CD14-positive monocyte (primary cell): Measurements from ENCODE around the gene EMD. TPM values are rescaled to one million over a fixed set of nuclear protein-coding genes. Genes with fewer than 3 reads are reported as not detected.

Source experiments
- DNase-seq, 3 donors: peaks; one replicate each; pipeline ENCODE4 v3.0.0-alpha.2; 2011 to 2022
- H2AFZ ChIP-seq: 2 replicates; pipeline ENCODE4 v1.6.0; 2012; ENCODE audit warnings: mild to moderate bottlenecking, low read depth, low read length, inconsistent platforms; ENCODE audit not compliant: insufficient read depth, poor library complexity, severe bottlenecking
- H3K27ac ChIP-seq, 2 donors: 1 replicate in 1 of 2; 2 replicates in 1 of 2; pipeline ENCODE4 v1.5.1; 2012 to 2013; ENCODE audit warnings: low read length in 2 of 2, control low read depth in 1 of 2, inconsistent platforms in 1 of 2, low read depth in 1 of 2, mild to moderate bottlenecking in 1 of 2
- H3K27me3 ChIP-seq, 2 donors: one replicate each; pipeline versions ENCODE4 v1.6.0 to v1.6.1; 2011 to 2013; ENCODE audit warnings: low read length in 2 of 2; ENCODE audit not compliant: control insufficient read depth in 2 of 2, insufficient read depth in 2 of 2
- H3K36me3 ChIP-seq, 2 donors: replicated peaks in 1 of 2; 1 replicate in 1 of 2; 2 replicates in 1 of 2; pipeline versions ENCODE4 v1.5.1 to v1.6.1; 2012 to 2013; ENCODE audit warnings: low read length in 2 of 2, control low read depth in 1 of 2, inconsistent platforms in 1 of 2, mild to moderate bottlenecking in 1 of 2; ENCODE audit not compliant: insufficient read depth in 2 of 2, control insufficient read depth in 1 of 2
- H3K4me1 ChIP-seq, 2 donors: 1 replicate in 1 of 2; 2 replicates in 1 of 2; pipeline versions ENCODE4 v1.5.1 to v1.6.1; 2012 to 2013; ENCODE audit warnings: low read length in 2 of 2, control low read depth in 1 of 2, inconsistent platforms in 1 of 2, mild to moderate bottlenecking in 1 of 2, moderate library complexity in 1 of 2; ENCODE audit not compliant: insufficient read depth in 2 of 2, control insufficient read depth in 1 of 2
- H3K4me2 ChIP-seq: replicated peaks from 2 replicates; pipeline ENCODE3; 2012; ENCODE audit warnings: low read length, moderate library complexity, mild to moderate bottlenecking; ENCODE audit not compliant: poor library complexity, severe bottlenecking; ENCODE audit errors: extremely low read depth
- H3K4me3 ChIP-seq, 3 experiments: fragments of 200-600 bp in 1 of 3; sonication (generic) in 1 of 3; replicated peaks in 1 of 3; 1 replicate in 2 of 3; 2 replicates in 1 of 3; pipeline ENCODE4 v1.5.1; 2011 to 2013; ENCODE audit warnings: low read length in 3 of 3, mild to moderate bottlenecking in 3 of 3, control low read depth in 2 of 3, low read depth in 2 of 3, inconsistent platforms in 1 of 3, moderate library complexity in 1 of 3
- H3K79me2 ChIP-seq: 2 replicates; pipeline ENCODE4 v1.6.0; 2012; ENCODE audit warnings: mild to moderate bottlenecking, control low read depth, inconsistent platforms, low read length, moderate library complexity; ENCODE audit not compliant: insufficient read depth
- H3K9ac ChIP-seq: 2 replicates; pipeline ENCODE4 v1.6.0; 2017; ENCODE audit warnings: low read length, mild to moderate bottlenecking; ENCODE audit not compliant: insufficient read depth, poor library complexity, severe bottlenecking
- H3K9me3 ChIP-seq, 2 donors: replicated peaks in 1 of 2; 1 replicate in 1 of 2; 2 replicates in 1 of 2; pipeline versions ENCODE4 v1.5.1 to v1.6.1; 2012 to 2013; ENCODE audit warnings: low read length in 2 of 2, control low read depth in 1 of 2; ENCODE audit not compliant: control insufficient read depth in 1 of 2, insufficient read depth in 1 of 2
- H4K20me1 ChIP-seq: 2 replicates; pipeline ENCODE4 v1.6.0; 2012; ENCODE audit warnings: mild to moderate bottlenecking, low read length, control low read depth, moderate library complexity; ENCODE audit not compliant: insufficient read depth
- H3K27ac Mint-ChIP-seq, 7 donors: one replicate each; pipeline ENCODE4 v1.8.0; 2020; ENCODE audit warnings: mild to moderate bottlenecking in 7 of 7, mixed read lengths in 7 of 7, moderate library complexity in 6 of 7, inconsistent platforms in 2 of 7
- H3K27me3 Mint-ChIP-seq, 3 donors: one replicate each; pipeline ENCODE4 v1.8.0; 2021 to 2022; ENCODE audit warnings: low read depth in 3 of 3, mild to moderate bottlenecking in 3 of 3, mixed read lengths in 3 of 3, moderate library complexity in 3 of 3, inconsistent platforms in 1 of 3
- H3K36me3 Mint-ChIP-seq, 2 donors: one replicate each; pipeline ENCODE4 v1.8.0; 2020; ENCODE audit warnings: mixed read lengths in 2 of 2, inconsistent platforms in 1 of 2, mild to moderate bottlenecking in 1 of 2
- H3K4me1 Mint-ChIP-seq: one replicate; pipeline ENCODE4 v1.8.0; 2020; ENCODE audit warnings: mild to moderate bottlenecking, mixed read lengths
- H3K4me3 Mint-ChIP-seq, 2 donors: one replicate each; pipeline ENCODE4 v1.8.0; 2020; ENCODE audit warnings: mild to moderate bottlenecking in 2 of 2, mixed read lengths in 2 of 2, moderate library complexity in 1 of 2
- H3K9me3 Mint-ChIP-seq, 7 donors: one replicate each; pipeline ENCODE4 v1.8.0; 2020 to 2022; ENCODE audit warnings: mixed read lengths in 7 of 7, mild to moderate bottlenecking in 6 of 7, moderate library complexity in 6 of 7, inconsistent platforms in 2 of 7
- CTCF ChIP-seq: fragments of 200-600 bp; IDR thresholded peaks from one replicate; pipeline ENCODE4 v1.8.0; 2022; ENCODE audit warnings: antibody characterized with exemption, mild to moderate bottlenecking
- WGBS: methylation state at CpG from one replicate; pipeline ENCODE4 v1.1.5; 2013; ENCODE audit warnings: missing lambda C conversion rate; ENCODE audit not compliant: insufficient coverage; 5-methylcytosine and 5-hydroxymethylcytosine counted together
- intact Hi-C, 2 donors: fragments of 100-400 bp; cut with micrococcal nuclease; formaldehyde crosslinking; loops; one replicate each; pipeline versions ENCODE4 v1.15.0 to v1.15.1; 2023
- polyA plus RNA-seq, 3 donors: library from polyadenylated mRNA; depleted of rRNA in 1 of 3; unstranded in 2 of 3; stranded (reverse) in 1 of 3; fragments of 300-500 nt in 2 of 3; fragments of >200 nt in 1 of 3; fragmentation: Illumina TruSeq in 2 of 3; gene quantifications; 1 replicate in 2 of 3; 2 replicates in 1 of 3; pipeline ENCODE4 v1.2.3, GENCODE V29; 2012 to 2021

Gene EMD
- polyA plus RNA-seq, 3 donors: 14.0 to 126 (median 17.6) TPM

GRCh38 chrX:154376774-154377173 is 2.3 kb upstream of the EMD start:
- Mint-ChIP-seq H3K9me3 (peaks cover 0 to 30% (median 11%) of the 10 kb centered on the region in 7 donors), H3K27ac (peak overlapping the region in 2 of 7 donors; percentile 55 to 83), H3K36me3 (peaks cover 5 to 10% of the 10 kb centered on the region in 2 donors), H3K27me3 (peaks cover 3 to 15% (median 8%) of the 10 kb centered on the region in 3 donors), H3K4me1 (peaks cover 34% of the 10 kb centered on the region), H3K4me3 (no peak overlapping the region)
- WGBS: 100% methylated on average over 1 of the region's 3 CpGs
- H3K9me3 ChIP-seq: no peaks in the 10 kb centered on the region
- H3K4me3 ChIP-seq: no peak overlapping the region
- DNase-seq: no peak
- no peak overlapping the region for H3K9ac ChIP-seq
- peaks cover 32% of the 10 kb centered on the region for H3K79me2 ChIP-seq
- H2AFZ ChIP-seq: no peak overlapping the region
- peaks cover 57 to 58% of the 10 kb centered on the region in 2 donors for H3K4me1 ChIP-seq
- no peaks in the 10 kb centered on the region for H3K36me3 ChIP-seq
- H3K27ac ChIP-seq: no peak overlapping the region
- H3K4me2 ChIP-seq: no peak overlapping the region
- intact Hi-C loops: no loop called here
- no peak for TF ChIP-seq CTCF
- H3K27me3 ChIP-seq: no peaks in the 10 kb centered on the region
- H4K20me1 ChIP-seq: peaks cover 4% of the 10 kb centered on the region

GRCh38 chrX:154378059-154378798 is 866 bp upstream of the EMD start:
- H4K20me1 ChIP-seq: peaks cover 4% of the 10 kb centered on the region
- peaks cover 21% of the 10 kb centered on the region for H3K79me2 ChIP-seq
- H3K4me3 Mint-ChIP-seq: peak overlapping the region; percentile 59 to 60
- H3K36me3 ChIP-seq: no peaks in the 10 kb centered on the region
- peak overlapping the region; percentile 75 to 92 for H3K27ac ChIP-seq
- H3K4me1 ChIP-seq: peaks cover 42 to 44% of the 10 kb centered on the region in 2 donors
- intact Hi-C loops: no loop called here
- H3K4me2 ChIP-seq: peak overlapping the region; percentile 55
- peak overlapping the region; percentile 85 for H3K9ac ChIP-seq
- H3K27me3 ChIP-seq: no peaks in the 10 kb centered on the region
- H3K27me3 Mint-ChIP-seq: peaks cover 3 to 13% (median 8%) of the 10 kb centered on the region in 3 donors
- H3K4me3 ChIP-seq: peak overlapping the region in 2 of 3 experiments; percentile 23 to 34
- H2AFZ ChIP-seq: no peak overlapping the region
- peaks cover 0 to 26% (median 7%) of the 10 kb centered on the region in 7 donors for H3K9me3 Mint-ChIP-seq
- under 1% methylated on average over 33 of the region's 79 CpGs for WGBS
- H3K36me3 Mint-ChIP-seq: peaks cover 5 to 10% of the 10 kb centered on the region in 2 donors
- peak; percentile 37 to 49 (median 38) for DNase-seq
- peaks cover 27% of the 10 kb centered on the region for H3K4me1 Mint-ChIP-seq
- no peak for TF ChIP-seq CTCF
- H3K27ac Mint-ChIP-seq: peak overlapping the region; percentile 83 to 93 (median 90)
- no peaks in the 10 kb centered on the region for H3K9me3 ChIP-seq
